Measurements from ENCODE around the gene HLA-DOB. TPM values are rescaled to one million over a fixed set of nuclear protein-coding genes. Genes with fewer than 3 reads are reported as not detected.

HLA-DOB gene
- under 0.01 and 0.13 TPM in 2 replicates for total RNA-seq

DNA sequence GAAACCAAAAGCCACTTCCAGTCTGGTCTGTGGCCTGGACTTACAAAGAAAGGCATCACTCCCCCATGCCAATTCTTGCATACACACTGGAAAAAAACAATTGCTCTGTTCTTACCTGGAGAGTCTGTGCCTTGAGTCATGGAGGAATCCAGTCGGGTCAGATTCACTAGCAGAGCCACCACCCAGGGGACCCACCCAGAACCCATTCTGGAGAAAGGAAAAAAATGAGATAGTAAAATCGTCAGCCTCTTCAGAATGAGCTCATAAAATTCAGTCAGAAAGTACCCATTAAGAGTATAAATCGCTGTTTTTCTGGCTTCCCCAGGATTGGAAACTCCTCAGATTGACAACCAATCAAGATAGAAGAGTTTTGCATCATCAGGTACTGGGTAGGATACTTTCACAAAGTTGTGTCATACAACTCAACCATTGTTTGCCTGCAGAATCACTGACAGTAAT lies at the start of gene HLA-DOB:
Gene HLA-DOB (minus strand): TSS at position 257 of the 459 bp plus-strand sequence. CDS start 51 bp downstream, at position 206.
- peak; percentile 41 to 62 for DNase-seq (ENCODE audit: low read depth in 2 of 2)

DNA sequence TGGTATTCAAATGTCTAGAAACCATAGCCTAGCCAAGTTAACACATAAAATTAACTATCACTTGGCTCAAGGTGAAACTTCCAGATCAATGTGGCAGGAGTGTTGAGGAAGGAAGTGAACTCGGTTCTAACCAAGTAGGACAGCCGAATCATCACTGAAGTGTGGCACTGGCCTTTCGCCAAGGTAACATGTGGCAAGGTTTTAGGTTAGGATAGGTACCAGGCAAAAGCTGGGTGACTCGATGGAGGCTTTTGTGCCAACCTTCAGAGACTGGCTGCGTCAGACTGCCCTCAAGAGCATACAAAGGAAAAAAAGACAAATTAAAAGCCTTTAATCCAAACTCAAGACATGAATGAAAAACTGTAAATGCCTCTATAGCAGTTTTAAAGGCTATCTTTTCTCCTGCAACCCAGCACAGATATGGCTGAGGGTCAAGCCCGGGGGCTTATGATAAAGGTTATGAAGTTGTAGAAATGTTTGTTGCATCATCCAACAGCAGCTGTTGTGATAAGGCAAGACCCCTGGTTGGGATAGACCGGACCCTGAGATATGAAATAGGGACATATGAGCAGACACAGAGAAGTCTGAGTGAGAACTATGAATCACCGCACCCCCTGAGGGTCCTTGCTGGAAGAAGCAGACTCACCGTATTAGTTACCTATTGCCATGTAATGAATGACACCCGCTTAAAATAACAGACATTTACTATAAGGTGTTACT lies 49.1 kb upstream of the HLA-DOB start:
- DNase-seq (ENCODE audit: low read depth in 2 of 2) = no peak

DNA sequence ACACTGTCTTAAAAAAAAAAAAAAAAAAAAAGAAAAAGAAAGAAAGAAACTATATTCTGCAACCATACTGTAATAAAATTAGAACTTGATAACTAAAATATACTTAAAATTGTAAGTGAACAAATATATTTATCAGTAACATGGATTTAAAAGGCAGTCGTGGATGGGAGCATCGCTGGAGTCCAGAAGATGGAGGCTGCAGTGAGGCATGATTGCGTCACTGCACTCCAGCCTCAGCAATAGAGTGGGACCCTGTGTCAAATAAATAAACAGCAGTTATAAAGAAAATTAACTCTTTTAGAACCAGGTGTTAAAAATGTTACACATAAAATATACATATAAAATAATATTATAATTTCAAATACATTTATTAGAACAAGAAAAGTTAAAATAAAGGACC lies 45.9 kb upstream of the HLA-DOB start:
- no peak for DNase-seq (ENCODE audit: low read depth in 2 of 2)

DNA sequence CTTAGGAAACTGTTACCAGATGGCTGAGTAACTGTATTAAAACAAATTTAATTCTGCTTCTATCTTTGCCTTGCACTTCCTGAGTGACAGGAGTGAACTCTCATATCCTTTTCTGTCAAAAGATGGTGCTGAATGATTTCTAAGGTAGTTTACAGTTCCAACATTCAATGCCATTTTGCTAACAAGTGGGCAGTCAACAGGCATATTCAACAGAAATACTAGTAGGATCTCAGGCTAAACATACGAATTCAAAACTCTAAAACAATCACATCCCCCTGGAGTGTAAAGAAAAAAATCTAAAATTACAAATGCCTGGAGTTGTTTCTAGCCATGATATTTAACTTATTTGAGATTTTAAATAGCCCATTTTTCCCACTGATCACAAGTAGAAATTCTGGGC lies 43.9 kb upstream of the HLA-DOB start:
- DNase-seq (ENCODE audit: low read depth in 2 of 2) = no peak

DNA sequence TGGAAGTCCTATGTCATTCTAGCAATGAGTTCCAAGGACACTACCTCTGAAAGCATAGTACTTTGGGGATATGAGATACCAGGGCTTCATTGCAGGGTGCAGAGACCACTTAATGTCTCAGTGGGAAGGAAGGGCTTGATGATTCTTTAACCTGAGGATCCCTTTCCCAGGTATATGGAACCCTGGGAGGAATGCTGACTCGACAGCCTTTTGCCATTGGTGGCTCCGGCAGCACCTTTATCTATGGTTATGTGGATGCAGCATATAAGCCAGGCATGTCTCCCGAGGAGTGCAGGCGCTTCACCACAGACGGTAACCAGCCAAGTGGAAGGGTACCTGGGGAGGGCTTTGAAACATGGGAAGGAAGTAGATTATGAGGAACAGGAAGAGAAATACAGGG lies 41.4 kb upstream of the HLA-DOB start:
- DNase-seq (ENCODE audit: low read depth in 2 of 2) = no peak

DNA sequence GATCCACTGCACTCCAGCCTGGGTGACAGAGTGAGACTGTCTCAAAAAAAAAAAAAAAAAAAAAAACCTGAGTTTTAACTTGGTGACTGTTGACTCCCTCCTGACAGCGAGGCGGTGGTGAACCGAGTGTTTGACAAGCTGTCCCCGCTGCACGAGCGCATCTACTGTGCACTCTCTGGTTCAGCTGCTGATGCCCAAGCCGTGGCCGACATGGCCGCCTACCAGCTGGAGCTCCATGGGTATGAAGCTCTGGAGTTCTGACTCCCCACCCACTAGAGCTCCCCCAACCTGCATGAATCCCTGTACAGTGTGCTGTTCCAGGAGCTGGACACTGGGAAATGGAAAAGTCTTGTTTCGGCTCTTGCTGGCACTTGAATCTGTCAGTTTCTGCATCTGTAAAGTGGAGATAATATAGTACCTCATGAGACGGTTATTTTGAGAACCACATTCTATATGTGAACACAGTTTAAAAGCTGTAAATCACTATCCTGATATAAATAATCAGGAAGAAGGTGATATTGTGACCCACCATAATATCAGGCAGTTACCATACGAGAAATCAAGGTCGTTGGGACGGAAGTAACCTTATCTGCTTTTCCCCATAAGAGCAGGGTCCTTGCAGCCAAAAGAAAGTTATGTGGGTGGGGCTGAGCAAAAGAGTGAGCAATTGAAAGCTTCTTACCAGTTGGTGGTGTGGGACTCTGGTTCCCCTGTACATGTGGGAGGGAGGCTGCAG lies 40.5 kb upstream of the HLA-DOB start:
- DNase-seq (ENCODE audit: low read depth in 2 of 2) = no peak

DNA sequence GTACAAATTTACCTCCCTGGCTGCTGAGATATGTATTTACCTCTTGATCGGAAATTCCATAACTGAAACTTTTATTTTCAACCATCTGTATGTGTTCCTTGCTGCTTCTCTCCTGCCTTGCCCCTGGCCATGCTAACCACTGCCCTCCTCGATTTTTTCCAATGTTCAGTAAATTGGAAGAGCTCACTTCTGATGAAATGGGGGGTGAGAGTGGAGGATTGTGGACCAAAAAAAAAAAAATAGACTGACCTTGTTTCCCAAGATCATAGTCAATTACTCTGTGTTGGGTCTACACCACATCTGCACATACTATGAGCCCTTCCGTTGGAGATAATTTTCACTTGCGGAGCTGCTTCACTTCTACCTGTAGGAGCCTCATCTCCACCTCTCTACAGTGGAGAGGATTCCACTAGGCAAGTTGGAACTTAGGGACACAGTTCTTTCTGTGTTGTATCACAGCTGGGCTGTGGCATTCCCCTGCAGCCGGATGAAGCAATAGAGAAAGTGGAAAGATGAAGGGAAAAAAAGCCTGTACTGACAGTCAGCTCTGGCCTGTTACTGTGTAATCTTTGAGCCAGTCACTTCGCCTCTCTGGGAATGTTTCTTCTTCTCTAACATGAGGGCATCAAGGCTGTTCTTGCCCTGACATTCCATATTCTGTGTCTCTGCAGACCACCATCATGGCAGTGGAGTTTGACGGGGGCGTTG lies 38.8 kb upstream of the HLA-DOB start:
- no peak for DNase-seq (ENCODE audit: low read depth in 2 of 2)

DNA sequence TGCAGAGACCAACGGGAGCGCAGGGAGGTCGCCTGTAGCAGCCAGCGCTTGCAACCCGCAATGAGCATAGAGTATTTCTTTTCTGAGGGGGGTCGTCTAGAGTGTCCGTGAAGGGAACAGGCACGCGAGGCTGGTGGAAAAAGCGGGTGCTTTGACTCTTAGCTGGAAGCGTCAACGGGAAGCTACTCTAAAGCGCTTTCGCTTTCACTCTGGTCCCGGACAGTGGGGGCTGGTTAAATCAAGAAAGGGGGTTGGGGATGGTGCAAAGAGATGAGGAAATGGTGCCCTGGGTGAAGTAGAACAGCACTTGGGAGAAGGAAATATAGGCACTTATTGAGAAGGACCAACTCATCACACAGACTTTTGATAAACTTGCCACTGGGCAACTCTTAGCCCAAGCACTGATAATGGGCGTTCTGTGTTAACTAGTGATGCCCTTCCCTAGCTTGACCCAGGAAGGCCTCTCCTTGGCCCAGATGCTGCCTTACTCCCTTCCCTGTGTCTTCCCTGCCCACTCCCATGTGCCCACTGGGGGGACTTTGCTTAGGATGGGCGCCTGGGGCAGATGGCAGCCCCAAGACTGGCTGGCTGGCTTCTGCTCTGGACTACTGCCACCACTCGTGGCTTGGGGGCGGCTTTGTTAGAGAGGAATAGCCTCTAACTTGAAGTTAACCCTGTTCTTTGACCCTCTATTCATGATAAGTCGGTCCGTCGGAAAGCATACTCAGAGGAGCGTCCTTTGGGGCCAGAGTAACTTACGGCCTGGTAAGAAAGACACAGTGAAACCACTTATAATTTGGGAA lies 37.8 kb upstream of the HLA-DOB start:
- peak in 1 of 2 donors; percentile 22 for DNase-seq (ENCODE audit: low read depth in 2 of 2)

DNA sequence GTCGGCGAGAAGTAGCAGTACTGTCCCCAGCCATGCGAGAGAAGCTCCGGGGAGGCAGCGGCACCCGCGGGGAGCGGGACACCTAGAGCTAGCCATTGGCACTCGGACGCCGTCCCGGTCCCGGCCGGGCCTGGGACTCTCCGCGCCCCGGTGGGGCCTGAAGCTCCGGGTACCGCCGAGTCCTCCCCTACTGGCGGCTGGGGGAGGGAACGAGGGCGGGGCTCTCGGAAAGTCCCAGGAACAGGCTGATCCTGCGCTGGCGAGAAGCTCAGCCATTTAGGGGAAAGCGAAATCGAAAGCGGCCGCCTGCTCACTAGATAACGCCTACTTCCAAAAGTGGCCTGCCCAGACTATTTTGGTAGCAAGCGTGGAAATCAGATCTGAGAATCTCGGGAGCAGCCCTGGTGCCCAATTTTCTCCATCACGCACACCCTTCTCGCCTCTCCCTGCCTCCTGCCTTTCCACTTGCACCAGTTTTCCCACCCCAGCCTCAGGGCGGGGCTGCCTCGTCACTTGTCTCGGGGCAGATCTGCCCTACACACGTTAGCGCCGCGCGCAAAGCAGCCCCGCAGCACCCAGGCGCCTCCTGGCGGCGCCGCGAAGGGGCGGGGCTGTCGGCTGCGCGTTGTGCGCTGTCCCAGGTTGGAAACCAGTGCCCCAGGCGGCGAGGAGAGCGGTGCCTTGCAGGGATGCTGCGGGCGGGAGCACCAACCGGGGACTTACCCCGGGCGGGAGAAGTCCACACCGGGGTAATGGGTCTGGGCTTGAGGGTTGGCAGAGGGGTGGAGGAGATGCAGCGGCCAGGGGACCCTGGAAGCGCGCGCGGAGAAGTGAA lies 37.0 kb upstream of the HLA-DOB start, which contains the start of the genes PSMB9 and TAP1:
Gene PSMB9 (plus strand): TSS at position 652 of the 835 bp plus-strand sequence. CDS start 38 bp downstream, at position 690.
Gene TAP1 (minus strand): TSS at position 164 of the 835 bp plus-strand sequence. CDS start 68 bp downstream, at position 96.
- peak; percentile 83 to 94 for DNase-seq (ENCODE audit: low read depth in 2 of 2)

DNA sequence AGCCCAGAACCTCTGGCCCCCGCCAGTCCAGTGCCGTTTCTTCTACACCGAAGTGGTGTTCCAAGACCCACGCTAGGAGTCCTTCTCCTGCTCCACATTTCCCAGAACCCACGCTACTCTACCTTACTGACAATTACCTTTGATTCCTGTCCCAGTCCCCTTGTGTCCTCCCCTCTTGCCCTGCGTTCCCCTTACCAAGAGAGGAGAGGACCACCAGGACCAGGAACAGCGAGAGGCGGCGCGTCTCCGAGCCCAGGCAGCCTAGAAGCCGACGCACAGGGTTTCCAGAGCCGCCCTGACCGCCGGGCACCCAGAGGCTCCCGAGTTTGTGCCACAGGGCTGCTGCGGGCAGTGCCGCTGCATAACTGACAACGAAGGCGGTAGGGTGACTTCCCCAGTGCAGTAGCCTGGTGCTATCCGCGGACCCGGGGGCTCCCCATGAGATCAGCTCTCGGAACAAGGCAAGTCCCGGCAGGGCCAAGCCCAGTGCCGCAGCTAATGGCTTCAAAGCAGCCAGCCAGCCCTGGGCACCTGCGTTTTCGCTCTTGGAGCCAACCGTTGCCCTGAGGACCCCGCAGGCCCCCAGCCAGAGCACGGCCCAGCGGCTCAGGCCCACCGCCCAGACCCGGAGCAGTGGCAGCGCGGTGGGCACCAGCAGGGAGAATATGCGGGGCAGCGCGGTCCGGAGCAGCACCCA lies 36.2 kb upstream of the HLA-DOB start:
- DNase-seq (ENCODE audit: low read depth in 2 of 2) = peak in 1 of 2 donors; percentile 50

DNA sequence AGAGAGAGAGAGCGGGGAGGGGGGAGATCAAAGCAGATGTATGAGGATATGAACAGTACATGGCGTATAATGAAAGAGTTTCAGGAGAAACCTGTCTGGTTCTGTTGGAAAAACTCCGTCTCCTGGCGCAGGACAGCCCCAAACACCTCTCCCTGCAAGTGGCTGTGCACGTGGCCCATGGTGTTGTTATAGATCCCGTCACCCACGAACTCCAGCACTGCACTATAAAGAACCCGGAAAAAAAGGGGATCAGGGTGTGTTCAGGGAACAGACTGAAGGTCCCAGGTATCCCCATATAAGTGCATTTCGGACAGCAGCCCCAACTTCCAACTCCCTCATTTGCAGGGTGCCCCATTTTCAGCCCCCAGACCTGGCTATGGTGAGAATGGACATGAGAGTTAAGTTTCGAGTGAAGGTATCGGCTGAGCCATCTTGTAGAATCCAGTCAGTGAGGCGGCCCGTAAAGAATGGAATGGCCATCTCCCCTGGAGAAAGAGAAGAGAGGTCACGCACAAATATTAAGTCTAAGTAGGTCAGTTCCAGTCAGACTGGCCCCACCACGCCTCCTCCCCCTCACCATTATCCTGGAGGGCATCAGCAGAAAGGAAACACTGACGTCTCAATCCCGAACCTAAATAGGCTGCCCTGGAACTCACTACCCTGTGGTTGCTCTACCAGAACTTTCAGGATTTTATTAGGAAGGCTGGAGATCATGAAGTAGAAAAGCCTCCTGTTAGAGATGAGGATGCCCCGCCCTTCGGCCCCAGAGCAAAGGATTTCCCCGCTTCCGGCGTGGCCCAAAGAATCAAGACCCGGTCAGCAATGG lies 35.4 kb upstream of the HLA-DOB start:
- no peak for DNase-seq (ENCODE audit: low read depth in 2 of 2)

DNA sequence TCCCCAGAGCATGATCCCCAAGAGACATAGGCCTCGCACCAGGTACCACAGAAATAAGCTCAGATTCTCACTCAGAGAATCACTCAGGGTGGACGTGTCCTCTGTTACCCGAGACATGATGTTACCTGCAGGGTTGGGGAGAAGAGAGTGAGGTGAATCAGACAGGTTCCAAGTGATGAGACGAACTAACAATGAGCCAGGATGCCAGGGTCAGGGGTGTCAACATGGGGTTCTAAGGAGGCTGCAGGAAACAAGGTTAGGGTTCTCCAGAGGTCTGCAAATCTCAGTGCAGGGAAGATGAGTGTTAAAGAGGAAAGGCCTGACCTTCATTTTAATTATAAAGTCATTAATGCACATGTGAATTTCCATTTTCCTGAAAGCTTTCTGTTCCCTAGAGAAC lies 34.2 kb upstream of the HLA-DOB start:
- DNase-seq (ENCODE audit: low read depth in 2 of 2) = no peak

DNA sequence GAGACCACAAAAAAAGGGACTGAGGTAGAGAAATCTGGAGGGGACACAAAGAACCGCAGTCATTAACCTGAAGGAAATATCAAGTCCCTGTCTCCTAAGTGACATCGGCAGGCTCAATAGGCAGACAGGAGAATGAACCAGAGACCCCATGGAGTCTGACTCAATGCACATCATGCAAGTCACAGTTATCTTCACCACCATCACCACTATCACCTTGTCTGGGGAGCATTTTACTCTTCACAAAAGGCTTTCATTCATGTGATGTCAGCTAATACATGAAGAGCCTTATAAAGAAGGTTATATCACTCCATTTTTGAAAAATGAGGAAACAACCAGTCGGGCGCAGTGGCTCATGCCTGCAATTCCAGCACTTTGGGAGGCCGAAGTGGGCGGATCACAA lies 32.3 kb upstream of the HLA-DOB start:
- no peak for DNase-seq (ENCODE audit: low read depth in 2 of 2)

DNA sequence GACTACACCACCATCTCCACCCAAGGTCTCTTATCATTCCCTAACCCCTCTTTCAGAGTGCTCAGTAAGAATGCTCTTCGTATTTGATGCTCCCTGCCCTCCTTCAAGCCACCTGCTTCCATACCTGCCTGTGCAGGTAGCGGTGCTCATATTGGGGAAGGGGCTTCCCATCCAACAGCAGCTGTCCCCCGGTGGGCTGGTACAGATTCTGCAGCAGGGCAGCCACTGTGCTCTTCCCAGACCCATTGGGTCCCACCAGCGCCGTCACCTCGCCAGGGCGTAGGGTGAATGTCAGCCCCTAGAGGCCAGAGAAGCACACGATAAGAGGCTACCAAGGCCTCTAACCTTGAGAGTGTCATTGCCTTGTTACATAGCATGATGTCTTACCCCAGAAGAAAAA lies 31.0 kb upstream of the HLA-DOB start:
- DNase-seq (ENCODE audit: low read depth in 2 of 2) = no peak

DNA sequence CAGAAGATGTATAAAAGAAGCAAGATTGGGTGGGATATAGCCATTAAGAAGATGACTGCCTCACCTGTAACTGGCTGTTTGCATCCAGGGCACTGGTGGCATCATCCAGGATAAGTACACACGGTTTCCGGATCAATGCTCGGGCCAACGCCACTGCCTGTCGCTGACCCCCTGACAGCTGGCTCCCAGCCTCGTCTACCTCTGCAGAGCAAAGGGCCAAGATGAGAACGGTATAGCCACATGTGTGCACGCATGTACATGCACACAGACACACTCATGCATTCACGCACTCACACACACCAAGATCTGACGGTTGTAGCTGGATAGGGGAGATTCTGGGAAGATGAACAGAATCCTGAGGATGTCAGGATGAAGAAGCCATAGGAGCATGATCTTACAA lies 30.2 kb upstream of the HLA-DOB start:
- DNase-seq (ENCODE audit: low read depth in 2 of 2) = no peak

DNA sequence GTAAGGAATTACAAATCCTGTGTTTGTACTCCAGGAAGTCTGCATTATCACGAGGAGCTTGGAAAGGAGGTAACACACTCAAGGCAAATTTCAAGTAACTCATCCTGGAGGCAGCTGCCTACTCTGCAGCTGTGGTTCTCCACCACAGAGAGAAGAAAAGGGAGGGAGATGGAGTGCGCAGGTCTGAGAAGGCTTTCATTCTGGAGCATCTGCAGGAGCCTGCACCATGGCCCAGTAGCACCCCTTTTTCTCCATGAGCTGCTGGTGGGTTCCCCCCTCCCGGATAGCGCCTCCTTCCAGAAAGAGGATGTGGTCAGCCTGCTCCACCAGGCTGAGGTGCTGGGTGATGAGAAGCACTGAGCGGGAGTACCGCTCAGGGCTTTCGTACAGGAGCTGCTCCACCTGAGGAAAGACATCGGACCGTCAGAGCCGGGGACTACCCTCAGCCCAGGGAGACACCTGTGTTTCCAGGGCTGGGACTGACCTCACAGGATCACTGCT lies 28.6 kb upstream of the HLA-DOB start:
- DNase-seq (ENCODE audit: low read depth in 2 of 2) = no peak

DNA sequence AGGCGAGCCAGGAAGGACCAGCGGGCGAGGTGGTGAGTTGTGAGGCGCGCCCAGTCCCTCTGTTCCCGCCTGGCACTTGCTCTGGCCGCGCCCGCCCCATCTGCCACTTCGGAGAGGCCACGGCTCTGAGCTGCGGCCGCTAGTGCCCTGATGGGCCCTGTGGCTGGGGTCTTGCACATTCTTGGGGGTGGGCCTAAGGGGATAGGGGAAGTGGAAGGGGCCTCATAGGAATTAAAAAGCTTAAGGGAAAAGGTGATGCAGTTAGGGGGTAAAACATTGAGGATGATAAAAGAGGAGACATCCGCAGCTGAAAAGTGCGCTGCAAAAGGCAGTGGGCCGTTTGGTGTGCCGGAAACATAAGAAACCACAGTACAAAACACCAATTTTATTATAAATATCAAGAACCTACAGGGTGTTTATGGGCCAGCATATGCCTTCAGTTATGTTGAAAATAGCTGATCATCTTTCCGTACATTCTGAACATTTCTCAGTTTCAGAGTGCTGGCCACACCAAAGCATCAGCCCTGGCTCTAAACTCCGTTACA lies 28.1 kb upstream of the HLA-DOB start:
- no peak for DNase-seq (ENCODE audit: low read depth in 2 of 2)

Measured in dermis microvascular lymphatic vessel endothelial cell (primary cell).